IPS-18c (cell line): ENCODE results near the gene RIC8A.

ENCODE experiments used
- H3K4me3 ChIP-seq: 2 replicates; pipeline ENCODE4 v1.7.0; 2013; ENCODE audit warnings: low read depth, mild to moderate bottlenecking, low read length, moderate library complexity; ENCODE audit not compliant: insufficient read depth
- H3K9me3 ChIP-seq: one replicate; pipeline ENCODE4 v1.6.1; 2013; ENCODE audit warnings: mild to moderate bottlenecking, low read length, moderate library complexity; ENCODE audit not compliant: control insufficient read depth, insufficient read depth

The RIC8A gene

DNA sequence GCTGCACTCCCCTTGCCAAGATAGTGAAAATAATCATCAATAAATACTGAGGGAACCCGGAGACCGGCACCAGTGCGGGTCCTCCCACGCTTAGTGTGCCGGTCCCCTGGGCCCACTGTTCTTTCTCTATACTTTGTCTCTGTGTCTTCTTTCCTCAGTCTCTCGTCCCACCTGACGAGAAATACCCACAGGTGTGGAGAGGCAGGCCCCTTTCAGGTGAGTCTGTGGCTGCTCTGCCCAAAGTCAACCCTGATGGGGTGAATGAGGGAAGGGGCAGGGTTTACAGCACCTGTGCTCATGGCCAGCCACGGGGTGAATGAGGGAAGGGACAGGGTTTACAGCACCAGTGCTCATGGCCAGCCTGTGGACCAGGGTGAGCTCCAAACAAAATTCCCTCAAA, 5.0 kb upstream of the RIC8A start:
- H3K9me3 ChIP-seq = no peaks in the 10 kb centered on the region
- H3K4me3 ChIP-seq = no peak overlapping the region

GRCh38 chr11:203056-203944, 4.2 kb upstream of the RIC8A start:
- H3K9me3 ChIP-seq = no peaks in the 10 kb centered on the region

GRCh38 chr11:203945-204586, 3.4 kb upstream of the RIC8A start:
- H3K4me3 ChIP-seq = no peak overlapping the region
- no peaks in the 10 kb centered on the region for H3K9me3 ChIP-seq

More at GRCh38 chr11:203056-203944, 4.2 kb upstream of the RIC8A start:
- no peak overlapping the region for H3K4me3 ChIP-seq

DNA sequence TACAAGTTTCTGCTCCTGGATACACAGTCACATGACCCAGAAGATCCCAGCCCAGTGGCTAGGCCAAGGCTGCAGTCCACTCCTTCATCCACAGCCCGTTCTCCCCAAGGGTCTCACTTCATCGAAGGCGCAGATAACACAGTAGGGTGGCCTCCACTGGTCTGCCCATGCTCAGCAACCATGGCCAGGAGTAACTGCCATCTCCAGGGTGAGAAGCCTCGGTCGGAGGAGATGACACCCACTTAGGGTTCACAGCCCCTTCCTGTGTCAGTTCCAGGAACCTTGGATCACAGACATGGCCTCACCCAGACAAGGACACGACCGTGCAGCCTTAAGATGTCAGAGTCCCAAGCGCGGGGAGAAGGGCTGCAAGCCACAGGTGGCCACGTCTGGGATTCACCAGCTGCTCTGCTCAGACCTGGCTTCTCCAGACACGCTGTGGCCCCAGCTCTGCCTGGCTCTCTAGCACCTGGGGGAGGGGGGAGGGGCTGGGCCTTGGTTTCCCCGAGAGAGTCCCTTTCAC, 2.9 kb upstream of the RIC8A start:
- Histone ChIP-seq H3K4me3 (no peak overlapping the region), H3K9me3 (no peaks in the 10 kb centered on the region)

GRCh38 chr11:205221-206001, 2.1 kb upstream of the RIC8A start:
- H3K4me3 ChIP-seq = no peak overlapping the region

GRCh38 chr11:206002-206384, 1.5 kb upstream of the RIC8A start:
- peak overlapping the region; percentile 64; the same call in 1 of the 2 replicates for H3K4me3 ChIP-seq
- no peaks in the 10 kb centered on the region for H3K9me3 ChIP-seq

More at GRCh38 chr11:205221-206001, 2.1 kb upstream of the RIC8A start:
- H3K9me3 ChIP-seq = no peaks in the 10 kb centered on the region

GRCh38 chr11:206526-207207, 841 bp upstream of the RIC8A start:
- no peaks in the 10 kb centered on the region for H3K9me3 ChIP-seq
- peak overlapping the region; percentile 64 for H3K4me3 ChIP-seq

DNA sequence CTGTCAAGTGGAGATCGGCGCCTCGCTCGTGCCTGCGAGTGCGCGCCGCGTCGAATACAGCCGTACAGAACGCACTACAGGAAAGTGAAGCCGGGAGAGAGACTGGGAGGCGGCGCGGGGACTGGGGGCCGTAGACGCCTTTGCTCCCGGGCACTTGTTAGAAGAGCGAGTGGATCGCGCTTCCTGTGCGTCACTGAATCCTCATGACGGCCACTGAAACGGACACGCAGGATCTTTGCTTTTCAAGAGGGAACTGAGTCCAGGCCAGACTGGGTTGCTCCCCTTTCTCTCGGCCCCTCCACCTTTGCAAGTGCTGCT, 314 bp downstream of the RIC8A start:
- no peaks in the 10 kb centered on the region for H3K9me3 ChIP-seq
- H3K4me3 ChIP-seq = peak overlapping the region; percentile 64

DNA sequence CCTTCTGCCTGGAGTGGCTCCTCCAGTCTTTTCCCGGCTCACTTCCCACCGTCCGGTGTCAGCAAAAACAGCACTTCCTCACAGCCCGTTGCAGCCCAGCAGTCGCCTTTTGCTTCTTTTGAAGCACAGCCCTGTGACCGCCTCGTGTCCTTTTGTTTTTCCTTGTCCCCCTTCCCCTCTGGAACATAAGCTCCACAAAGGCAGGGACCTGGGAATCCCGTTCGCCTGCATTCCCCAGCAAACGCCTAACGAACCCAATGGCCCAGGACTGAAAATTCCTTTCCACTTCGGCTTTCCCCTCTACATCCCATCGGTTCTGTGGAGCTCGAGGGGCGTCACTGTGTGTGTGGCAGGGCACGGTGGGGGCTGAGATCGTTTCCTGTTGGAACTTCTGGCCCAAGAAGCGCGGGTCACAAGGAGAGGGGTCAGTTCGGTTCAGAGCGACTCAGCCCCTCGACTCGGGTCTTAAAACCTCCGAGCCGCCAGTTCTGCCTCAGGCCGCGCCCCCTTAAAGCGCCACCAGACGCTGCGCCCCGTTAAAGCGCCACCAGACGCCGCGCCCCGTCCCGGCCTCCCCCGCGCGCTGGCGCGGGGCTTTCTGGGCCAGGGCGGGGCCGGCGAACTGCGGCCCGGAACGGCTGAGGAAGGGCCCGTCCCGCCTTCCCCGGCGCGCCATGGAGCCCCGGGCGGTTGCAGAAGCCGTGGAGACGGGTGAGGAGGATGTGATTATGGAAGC, 841 bp downstream of the RIC8A start:
- Histone ChIP-seq H3K4me3 (peak overlapping the region; percentile 64), H3K9me3 (no peaks in the 10 kb centered on the region)

- Histone ChIP-seq H3K4me3 (peak overlapping the region; percentile 64), H3K9me3 (no peaks in the 10 kb centered on the region)
Observed at GRCh38 chr11:208917-209260, 1.4 kb downstream of the RIC8A start.

GRCh38 chr11:209275-210121, 2.0 kb downstream of the RIC8A start:
- peak overlapping the region; percentile 64 for H3K4me3 ChIP-seq
- no peaks in the 10 kb centered on the region for H3K9me3 ChIP-seq

DNA sequence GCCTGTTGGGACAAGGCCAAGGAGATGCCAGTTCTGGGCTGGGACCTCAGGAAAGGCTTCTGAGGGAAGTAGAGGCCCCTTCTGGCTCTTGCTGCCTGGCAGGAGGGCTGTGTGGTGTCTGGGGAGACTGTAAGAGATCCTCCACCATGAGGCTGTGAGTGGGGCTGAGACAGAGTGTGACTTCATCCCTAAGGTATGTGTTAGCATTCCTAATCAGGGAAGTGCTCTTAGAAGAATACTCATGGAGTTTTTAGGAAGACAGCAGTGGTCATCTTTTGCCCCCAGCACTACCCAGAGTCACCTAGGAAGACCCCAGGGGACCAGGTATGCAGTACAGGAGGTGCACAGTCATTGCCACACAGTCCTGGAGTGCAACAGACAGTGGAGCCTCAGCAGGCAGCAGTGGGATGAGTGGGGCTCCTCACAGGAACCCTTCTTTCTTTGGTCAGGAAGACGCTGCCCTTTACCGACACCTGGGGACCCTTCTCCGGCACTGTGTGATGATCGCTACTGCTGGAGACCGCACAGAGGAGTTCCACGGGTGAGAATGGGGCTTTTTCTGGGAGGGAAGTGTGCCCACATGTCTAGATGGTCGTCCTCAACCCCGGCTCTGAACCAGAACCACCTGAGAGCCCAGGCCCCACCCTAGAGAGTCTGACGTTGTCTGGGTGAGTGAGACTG, 2.8 kb downstream of the RIC8A start:
- Histone ChIP-seq H3K9me3 (no peaks in the 10 kb centered on the region), H3K4me3 (no peak overlapping the region)

DNA sequence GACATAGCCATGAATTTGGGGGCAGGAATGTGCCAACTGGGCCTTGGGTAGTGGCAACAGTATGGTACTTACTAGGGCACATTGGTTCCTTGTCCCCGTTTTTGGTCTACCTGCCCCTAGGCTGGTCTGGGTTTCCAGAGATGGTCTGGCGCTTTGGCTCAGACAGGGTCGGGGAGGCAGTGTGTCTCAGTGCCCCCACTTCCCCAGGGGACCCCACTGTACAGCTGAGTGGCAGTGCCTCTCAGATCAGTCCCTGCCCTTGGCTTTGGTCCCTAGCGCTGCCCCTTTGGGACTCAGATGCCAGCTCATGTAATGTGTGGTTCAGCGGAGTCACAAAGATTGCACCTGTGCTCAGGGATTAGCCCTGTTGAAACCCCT, 3.3 kb downstream of the RIC8A start:
- no peak overlapping the region for H3K4me3 ChIP-seq
- no peaks in the 10 kb centered on the region for H3K9me3 ChIP-seq

- H3K4me3 ChIP-seq = no peak overlapping the region
- no peaks in the 10 kb centered on the region for H3K9me3 ChIP-seq
Observed at GRCh38 chr11:211295-211694, 3.8 kb downstream of the RIC8A start.

DNA sequence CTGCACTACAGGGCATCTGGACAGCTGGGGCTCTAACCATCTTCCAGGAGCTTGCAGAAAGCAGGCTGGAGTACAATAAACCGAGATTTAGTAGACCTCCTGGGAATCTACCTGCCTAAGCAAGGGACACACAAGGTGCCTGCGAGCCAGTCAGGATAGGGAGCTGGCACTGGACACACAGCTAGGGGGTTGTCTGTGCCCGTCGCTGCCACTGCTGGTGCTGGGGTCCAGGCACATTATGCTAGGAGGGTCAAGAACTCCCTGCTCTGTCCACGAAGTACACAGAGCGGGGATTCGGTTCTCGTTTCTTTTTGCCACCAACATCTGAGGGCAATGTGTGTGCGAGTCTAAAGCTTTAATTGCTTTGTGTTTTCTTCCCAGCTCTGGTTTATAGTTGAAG, 4.2 kb downstream of the RIC8A start:
- Histone ChIP-seq H3K9me3 (no peaks in the 10 kb centered on the region), H3K4me3 (no peak overlapping the region)
